ENCODE data around the gene TMEM138. TPM values are rescaled to one million over a fixed set of nuclear protein-coding genes. Genes with fewer than 3 reads are reported as not detected.

TMEM138 gene
- total RNA-seq, 4 donors from 2014 or later, result 44.7 to 63.5 (median 48.1) TPM

DNA sequence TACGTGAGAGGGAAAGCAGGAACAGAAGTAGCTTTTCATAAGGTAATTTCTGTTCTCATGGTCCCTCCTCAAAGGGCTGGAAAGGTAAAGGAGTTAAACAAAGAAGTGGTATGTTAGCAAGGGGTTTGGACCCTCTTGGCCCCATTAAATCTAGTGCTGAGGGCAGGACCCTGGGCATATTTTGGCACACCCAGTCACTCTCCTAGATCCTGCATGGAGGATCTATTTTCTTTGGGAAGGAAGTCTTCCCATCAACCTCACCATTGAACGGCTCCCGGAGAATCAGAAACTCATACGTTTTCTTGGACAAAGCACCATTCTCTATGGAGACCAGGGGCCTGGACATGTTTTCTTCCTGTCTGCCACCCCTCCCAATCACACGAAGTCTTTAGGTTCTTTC lies 41.9 kb downstream of the TMEM138 start:
- no peaks in the 10 kb centered on the region for H3K27me3 ChIP-seq
- H3K27ac ChIP-seq, result no peak overlapping the region
- DNase-seq, result no peak
- H3K9me3 ChIP-seq, result no peaks in the 10 kb centered on the region
- H3K36me3 ChIP-seq, result peaks cover 0 to 67% (median 0%) of the 10 kb centered on the region in 3 donors
- no peak for TF ChIP-seq CTCF (IDR thresholded peaks at IDR 0.05)
- no peak for TF ChIP-seq POLR2A (IDR thresholded peaks at IDR 0.05)
- no peak overlapping the region for H3K4me3 ChIP-seq
- H3K4me1 ChIP-seq, result no peaks in the 10 kb centered on the region

GRCh38 chr11:61404641-61405040 lies 42.5 kb downstream of the TMEM138 start:
- TF ChIP-seq CTCF (IDR thresholded peaks at IDR 0.05), result no peak
- TF ChIP-seq POLR2A (IDR thresholded peaks at IDR 0.05), result no peak
- Histone ChIP-seq H3K36me3 (peaks cover 0 to 73% (median 0%) of the 10 kb centered on the region in 3 donors), H3K9me3 (no peaks in the 10 kb centered on the region), H3K27ac (no peak overlapping the region), H3K27me3 (no peaks in the 10 kb centered on the region), H3K4me1 (no peaks in the 10 kb centered on the region), H3K4me3 (no peak overlapping the region)
- DNase-seq, result no peak

GRCh38 chr11:61406067-61406466 lies 43.9 kb downstream of the TMEM138 start:
- no peak overlapping the region for H3K27ac ChIP-seq
- no peak for TF ChIP-seq CTCF (IDR thresholded peaks at IDR 0.05)
- no peak for TF ChIP-seq POLR2A (IDR thresholded peaks at IDR 0.05)

GRCh38 chr11:61406991-61407728 lies 45.0 kb downstream of the TMEM138 start:
- H3K27me3 ChIP-seq, result no peaks in the 10 kb centered on the region
- no peaks in the 10 kb centered on the region for H3K9me3 ChIP-seq
- no peak for DNase-seq
- TF ChIP-seq POLR2A (IDR thresholded peaks at IDR 0.05) (no peak), CTCF (IDR thresholded peaks at IDR 0.05) (no peak)
- no peak overlapping the region for H3K4me3 ChIP-seq
- H3K4me1 ChIP-seq, result no peaks in the 10 kb centered on the region
- peaks cover 0 to 97% (median 0%) of the 10 kb centered on the region in 3 donors for H3K36me3 ChIP-seq
- H3K27ac ChIP-seq, result no peak overlapping the region

More at GRCh38 chr11:61406067-61406466, 43.9 kb downstream of the TMEM138 start:
- H3K4me1 ChIP-seq, result no peaks in the 10 kb centered on the region
- no peak overlapping the region for H3K4me3 ChIP-seq
- H3K36me3 ChIP-seq, result peaks cover 0 to 87% (median 0%) of the 10 kb centered on the region in 3 donors
- no peaks in the 10 kb centered on the region for H3K27me3 ChIP-seq
- H3K9me3 ChIP-seq, result no peaks in the 10 kb centered on the region
- no peak for DNase-seq

DNA sequence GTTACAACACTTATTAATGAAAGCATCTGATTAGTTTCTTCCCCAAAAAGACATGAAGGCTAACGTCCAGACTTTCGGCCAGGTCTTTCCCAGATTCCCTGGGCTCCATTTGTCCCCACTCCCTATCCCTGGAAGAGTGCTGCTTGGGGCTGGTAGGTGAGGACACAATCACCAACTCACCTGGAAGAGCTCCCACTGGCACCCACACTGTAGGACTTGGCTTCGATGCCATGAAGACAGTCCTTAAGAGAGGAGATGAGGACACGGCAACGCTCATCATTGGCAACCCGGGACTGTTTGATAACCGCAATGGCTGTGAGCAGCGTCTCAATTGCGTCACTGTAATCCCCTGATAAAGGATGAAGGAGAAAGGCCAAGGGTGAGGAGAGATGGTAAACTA lies 49.4 kb downstream of the TMEM138 start:
- H3K27ac ChIP-seq, result no peak overlapping the region
- peaks cover 0 to 99% (median 0%) of the 10 kb centered on the region in 3 donors for H3K36me3 ChIP-seq
- H3K4me3 ChIP-seq, result no peak overlapping the region
- no peak for DNase-seq
- H3K4me1 ChIP-seq, result no peaks in the 10 kb centered on the region
- no peaks in the 10 kb centered on the region for H3K27me3 ChIP-seq
- no peak for TF ChIP-seq CTCF (IDR thresholded peaks at IDR 0.05)
- no peak for TF ChIP-seq POLR2A (IDR thresholded peaks at IDR 0.05)
- H3K9me3 ChIP-seq, result no peaks in the 10 kb centered on the region

All from Peyer's patch (tissue), 4 donors.